H1 (cell line): ENCODE results near the gene SGCG. TPM values are rescaled to one million over a fixed set of nuclear protein-coding genes. Genes with fewer than 3 reads are reported as not detected.

ENCODE experiments used
- CTCF ChIA-PET: fragments of 300-600 bp; sonication (Branson Sonifier 250); formaldehyde crosslinking; loops from one replicate; lab custom pipeline; 2021; ENCODE audit not compliant: partially characterized antibody; lab: Charles Lee
- POLR2A ChIA-PET: fragments of 300-600 bp; sonication (Branson Sonifier 250); formaldehyde crosslinking; loops from one replicate; lab custom pipeline; 2021; ENCODE audit warnings: inconsistent platforms; ENCODE audit not compliant: partially characterized antibody; lab: Charles Lee
- DNase-seq, 2 experiments: peaks; one replicate each; pipeline versions ENCODE4 v3.0.0 to v3.0.0-alpha.2; 2010 to 2022; ENCODE audit warnings: low spot score in 2 of 2, low read depth in 1 of 2, mixed read lengths in 1 of 2
- FAIRE-seq: peaks from 2 replicates; lab custom pipeline; 2011; peaks lifted over from hg19 to GRCh38; lab: Jason Lieb, UNC
- H2AFZ ChIP-seq: 2 replicates; pipeline ENCODE4 v1.8.1; 2012; ENCODE audit warnings: low read length, inconsistent platforms
- H2AK5ac ChIP-seq: 2 replicates; pipeline ENCODE4 v1.6.1; 2013; ENCODE audit warnings: low read depth, low read length
- H2BK120ac ChIP-seq: replicated peaks from 2 replicates; pipeline ENCODE3; 2013; ENCODE audit warnings: low read depth, low read length, inconsistent platforms
- H2BK12ac ChIP-seq: 2 replicates; pipeline ENCODE4 v1.6.1; 2013; ENCODE audit warnings: low read depth, low read length
- H2BK15ac ChIP-seq: 2 replicates; pipeline ENCODE4 v1.6.1; 2013; ENCODE audit warnings: low read length
- H2BK20ac ChIP-seq: 2 replicates; pipeline ENCODE4 v1.6.1; 2013; ENCODE audit warnings: low read length
- H2BK5ac ChIP-seq: 2 replicates; pipeline ENCODE4 v1.6.1; 2013; ENCODE audit warnings: low read depth, low read length
- H3K14ac ChIP-seq: 2 replicates; pipeline ENCODE4 v1.6.1; 2013; ENCODE audit warnings: inconsistent platforms; ENCODE audit not compliant: insufficient read length
- H3K18ac ChIP-seq: 2 replicates; pipeline ENCODE4 v1.6.1; 2013; ENCODE audit warnings: low read length; ENCODE audit errors: extremely low read depth
- H3K23ac ChIP-seq: 2 replicates; pipeline ENCODE4 v1.6.1; 2013; ENCODE audit warnings: inconsistent platforms; ENCODE audit not compliant: insufficient read length
- H3K23me2 ChIP-seq: 2 replicates; pipeline ENCODE4 v1.6.1; 2013; ENCODE audit warnings: low read depth, low read length
- H3K27ac ChIP-seq: 2 replicates; pipeline ENCODE4 v1.6.1; 2011; ENCODE audit warnings: low read depth, low read length, inconsistent platforms
- H3K27me3 ChIP-seq, 4 experiments: replicated peaks in 1 of 4; 1 replicate in 1 of 4; 2 replicates in 3 of 4; pipeline versions ENCODE4 v1.6.1 to v1.8.1; 2011 to 2013; ENCODE audit warnings: low read length in 3 of 4, mild to moderate bottlenecking in 3 of 4, inconsistent platforms in 2 of 4, mixed read lengths in 2 of 4, moderate library complexity in 1 of 4; ENCODE audit not compliant: control insufficient read depth in 3 of 4, insufficient read depth in 3 of 4; ENCODE audit errors: extremely low read depth in 1 of 4
- H3K36me3 ChIP-seq, 4 experiments: 2 replicates each; pipeline versions ENCODE4 v1.6.1 to v1.8.1; 2011 to 2013; ENCODE audit warnings: mild to moderate bottlenecking in 4 of 4, low read length in 3 of 4, moderate library complexity in 2 of 4, control low read depth in 1 of 4, inconsistent platforms in 1 of 4; ENCODE audit not compliant: insufficient read depth in 4 of 4, control insufficient read depth in 2 of 4
- H3K4ac ChIP-seq: replicated peaks from 2 replicates; pipeline ENCODE3; 2013; ENCODE audit warnings: low read length, low read depth, mixed read lengths, inconsistent platforms; ENCODE audit not compliant: insufficient read length
- H3K4me1 ChIP-seq, 4 experiments: replicated peaks in 1 of 4; 1 replicate in 1 of 4; 2 replicates in 3 of 4; pipeline versions ENCODE4 v1.6.1 to v1.8.1; 2011 to 2013; ENCODE audit warnings: low read length in 3 of 4, inconsistent platforms in 2 of 4, mixed read lengths in 1 of 4; ENCODE audit not compliant: insufficient read depth in 4 of 4, control insufficient read depth in 3 of 4
- H3K4me2 ChIP-seq, 2 experiments: 2 replicates each; pipeline versions ENCODE4 v1.6.1 to v1.8.1; 2011 to 2013; ENCODE audit warnings: low read depth in 2 of 2, low read length in 2 of 2, control low read depth in 1 of 2, inconsistent platforms in 1 of 2, mild to moderate bottlenecking in 1 of 2; ENCODE audit not compliant: insufficient read depth in 1 of 2
- H3K4me3 ChIP-seq, 4 experiments: fragments of 200-600, 300-600 bp in 1 of 4; sonication (generic), shearing (Covaris generic), sonication (Bioruptor Twin) in 1 of 4; 2 replicates each; pipeline versions ENCODE4 v1.5.1 to v1.8.1; 2011 to 2016; ENCODE audit warnings: low read length in 4 of 4, low read depth in 3 of 4, control low read depth in 2 of 4, inconsistent platforms in 2 of 4, mild to moderate bottlenecking in 2 of 4, mixed read lengths in 1 of 4, moderate library complexity in 1 of 4; ENCODE audit not compliant: insufficient read depth in 2 of 4; ENCODE audit errors: extremely low read depth in 1 of 4
- H3K56ac ChIP-seq: replicated peaks from 2 replicates; pipeline ENCODE3; 2013; ENCODE audit warnings: low read depth, mild to moderate bottlenecking, mixed read lengths, low read length, inconsistent platforms; ENCODE audit not compliant: insufficient read length
- H3K79me1 ChIP-seq: 2 replicates; pipeline ENCODE4 v1.6.1; 2013; ENCODE audit warnings: low read depth, low read length, control low read depth
- H3K79me2 ChIP-seq, 2 experiments: 2 replicates each; pipeline versions ENCODE4 v1.6.1 to v1.8.1; 2012 to 2013; ENCODE audit warnings: low read length in 2 of 2, mild to moderate bottlenecking in 2 of 2, inconsistent platforms in 1 of 2; ENCODE audit not compliant: insufficient read depth in 2 of 2, control insufficient read depth in 1 of 2
- H3K9ac ChIP-seq, 4 experiments: replicated peaks in 1 of 4; 1 replicate in 1 of 4; 2 replicates in 3 of 4; pipeline versions ENCODE4 v1.6.1 to v1.8.1; 2011 to 2013; ENCODE audit warnings: low read depth in 3 of 4, low read length in 3 of 4, control low read depth in 2 of 4, mild to moderate bottlenecking in 2 of 4, moderate library complexity in 2 of 4, inconsistent platforms in 1 of 4; ENCODE audit errors: extremely low read depth in 1 of 4
- H3K9me3 ChIP-seq, 2 experiments: 2 replicates each; pipeline versions ENCODE4 v1.6.1 to v1.8.1; 2012 to 2013; ENCODE audit warnings: mild to moderate bottlenecking in 2 of 2, moderate library complexity in 2 of 2, control low read depth in 1 of 2, inconsistent platforms in 1 of 2, low read depth in 1 of 2, low read length in 1 of 2, mixed read lengths in 1 of 2; ENCODE audit not compliant: insufficient read depth in 2 of 2
- H4K20me1 ChIP-seq, 2 experiments: replicated peaks in 1 of 2; 2 replicates each; pipeline versions ENCODE3 to v1.8.1; 2011 to 2013; ENCODE audit warnings: inconsistent platforms in 2 of 2, low read length in 2 of 2, mild to moderate bottlenecking in 1 of 2; ENCODE audit not compliant: insufficient read depth in 2 of 2, control insufficient read depth in 1 of 2
- H4K5ac ChIP-seq: 2 replicates; pipeline ENCODE4 v1.6.1; 2013; ENCODE audit warnings: low read length, low read depth, mixed read lengths, inconsistent platforms; ENCODE audit not compliant: insufficient read length
- H4K8ac ChIP-seq: 2 replicates; pipeline ENCODE4 v1.8.0; 2013; ENCODE audit warnings: mild to moderate bottlenecking, moderate library complexity, low read length, inconsistent platforms; ENCODE audit not compliant: insufficient read depth; ENCODE audit errors: extremely low read depth
- H4K91ac ChIP-seq: replicated peaks from 2 replicates; pipeline ENCODE3; 2013; ENCODE audit warnings: low read length, mixed read lengths, inconsistent platforms; ENCODE audit not compliant: insufficient read length
- RAD21 ChIP-seq, 2 experiments: IDR thresholded peaks in 1 of 2; conservative IDR thresholded peaks in 1 of 2; 2 replicates each; pipeline ENCODE4 v1.6.1; 2011; ENCODE audit warnings: low read depth in 2 of 2, low read length in 2 of 2, improper control_type of control experiment in 1 of 2, inconsistent platforms in 1 of 2, mild to moderate bottlenecking in 1 of 2, moderate library complexity in 1 of 2
- SUZ12 ChIP-seq: fragments of 200-600 bp; sonication (generic); IDR thresholded peaks from 2 replicates; pipeline ENCODE4 v1.6.1; 2012; ENCODE audit warnings: mild to moderate bottlenecking, inconsistent platforms, low read length, moderate library complexity, mixed read lengths
- WGBS, 2 experiments: shearing (Covaris generic) in 1 of 2; methylation state at CpG; one replicate each; pipeline versions ENCODE4 v1.1.6 to v1.1.7; 2013 to 2015; ENCODE audit warnings: low lambda C conversion rate in 2 of 2, mixed read lengths in 2 of 2, inconsistent platforms in 1 of 2, low coverage in 1 of 2, missing lambda C conversion rate in 1 of 2; ENCODE audit not compliant: insufficient replicate concordance in 2 of 2, insufficient coverage in 1 of 2, insufficient read length in 1 of 2; ENCODE audit errors: extremely low coverage in 1 of 2, missing lambda C conversion rate in 1 of 2; 5-methylcytosine and 5-hydroxymethylcytosine counted together
- polyA plus RNA-seq, 7 experiments: library from polyadenylated mRNA; depleted of rRNA in 3 of 7; stranded (reverse) in 5 of 7; unstranded in 2 of 7; fragments of >200 nt in 5 of 7; fragments of 200-250 nt in 2 of 7; gene quantifications; 1 replicate in 5 of 7; 2 replicates in 1 of 7; 4 replicates in 1 of 7; pipeline versions ENCODE4 v1.2.1 to v1.2.3, GENCODE V29; 2011 to 2013; ENCODE audit warnings: missing spikeins in 2 of 7, mixed read lengths in 2 of 7
- total RNA-seq: library from RNA; stranded (reverse); fragmentation: NEBNext Ultra II Directional; extraction: Animal tissue kit (Norgen Biotek cat#: 25700); gene quantifications from 2 replicates; pipeline ENCODE4 v1.2.1, GENCODE V29; 2021
- TF ChIP-seq, protein P1 (sequence below): IDR thresholded peaks from 2 replicates; pipeline ENCODE4 v1.6.1; 2012; ENCODE audit warnings: inconsistent platforms
- TF ChIP-seq, protein P2 (sequence below): IDR thresholded peaks from 2 replicates; pipeline ENCODE4 v1.6.1; 2011; ENCODE audit warnings: low read depth, mild to moderate bottlenecking, low read length; ENCODE audit not compliant: insufficient read depth

SGCG gene
- total and polyA plus RNA-seq, 2 of the 8 experiments (the other 6 are each of a cell fraction or from before 2014, with no cell fraction given) = 0.05 TPM; not detected in 1

DNA sequence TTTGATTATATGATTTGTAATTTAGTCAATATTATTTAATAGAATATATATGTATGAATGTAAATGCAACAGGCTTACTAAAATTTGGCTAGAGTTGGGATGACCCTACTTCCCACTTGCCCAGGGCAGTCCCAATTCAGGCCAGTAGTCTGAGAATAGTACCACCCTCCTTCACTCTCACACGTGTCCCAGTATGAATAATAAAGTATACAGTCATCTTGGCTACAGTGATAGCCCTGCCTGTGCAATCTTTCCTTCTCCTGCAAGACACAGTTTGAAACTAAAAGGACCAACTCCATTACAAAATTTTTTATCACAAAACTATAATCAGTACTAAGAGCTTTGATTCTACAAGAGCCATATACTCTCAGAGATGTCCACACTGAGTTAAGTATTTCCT, 176.6 kb downstream of the SGCG start:
- H2BK120ac ChIP-seq = no peak overlapping the region
- peaks cover 4 to 65% (median 31%) of the 10 kb centered on the region in 4 experiments; a peak in 7 of 8 replicates for H3K36me3 ChIP-seq
- no peak overlapping the region for H2BK12ac ChIP-seq
- H3K9me3 ChIP-seq = no peaks in the 10 kb centered on the region
- H3K27ac ChIP-seq = no peak overlapping the region
- no peak overlapping the region for H3K18ac ChIP-seq
- H2BK5ac ChIP-seq = no peak overlapping the region
- 80% methylated on average over 1 of the region's 1 CpG; no CpG with 5 or more reads in 1 of the 2 experiments for WGBS, 2 experiments
- DNase-seq (no peak), FAIRE-seq (no peak)
- H4K5ac ChIP-seq = no peak overlapping the region
- H3K4ac ChIP-seq = no peak overlapping the region
- H3K4me1 ChIP-seq = no peaks in the 10 kb centered on the region
- H4K20me1 ChIP-seq = peaks cover 0 to 6% of the 10 kb centered on the region in 2 experiments
- no peak overlapping the region for H3K9ac ChIP-seq
- H3K56ac ChIP-seq = no peak overlapping the region
- H3K4me3 ChIP-seq = no peak overlapping the region
- ChIA-PET CTCF (no interaction called here), POLR2A (no interaction called here)
- TF ChIP-seq, protein P1, sequence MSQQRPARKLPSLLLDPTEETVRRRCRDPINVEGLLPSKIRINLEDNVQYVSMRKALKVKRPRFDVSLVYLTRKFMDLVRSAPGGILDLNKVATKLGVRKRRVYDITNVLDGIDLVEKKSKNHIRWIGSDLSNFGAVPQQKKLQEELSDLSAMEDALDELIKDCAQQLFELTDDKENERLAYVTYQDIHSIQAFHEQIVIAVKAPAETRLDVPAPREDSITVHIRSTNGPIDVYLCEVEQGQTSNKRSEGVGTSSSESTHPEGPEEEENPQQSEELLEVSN = no peak
- no peak for TF ChIP-seq SUZ12
- no peak for TF ChIP-seq RAD21 (IDR thresholded peaks at IDR 0.05 in 1 of 2, conservative IDR thresholded peaks at IDR 0.05 in 1 of 2; ENCODE audit: low read depth in 2 of 2, low read length in 2 of 2)
- TF ChIP-seq, protein P2, sequence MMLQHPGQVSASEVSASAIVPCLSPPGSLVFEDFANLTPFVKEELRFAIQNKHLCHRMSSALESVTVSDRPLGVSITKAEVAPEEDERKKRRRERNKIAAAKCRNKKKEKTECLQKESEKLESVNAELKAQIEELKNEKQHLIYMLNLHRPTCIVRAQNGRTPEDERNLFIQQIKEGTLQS = no peak
- no peaks in the 10 kb centered on the region for H3K23me2 ChIP-seq
- H3K14ac ChIP-seq = no peak overlapping the region
- no peak overlapping the region for H4K91ac ChIP-seq
- H3K23ac ChIP-seq = no peak overlapping the region
- no peak overlapping the region for H2AK5ac ChIP-seq
- no peaks in the 10 kb centered on the region for H3K27me3 ChIP-seq
- no peak overlapping the region for H2BK20ac ChIP-seq
- H4K8ac ChIP-seq = no peak overlapping the region
- no peak overlapping the region for H2AFZ ChIP-seq
- H2BK15ac ChIP-seq = no peak overlapping the region
- H3K79me2 ChIP-seq = no peaks in the 10 kb centered on the region; a peak in 1 of 4 replicates
- no peak overlapping the region for H3K4me2 ChIP-seq
- no peaks in the 10 kb centered on the region for H3K79me1 ChIP-seq
